HEK293 (cell line): ENCODE measurements around the gene WHRN.

Source experiments
- CTCF ChIA-PET: fragments of 350-600 bp; formaldehyde crosslinking; extraction: SDS; loops from one replicate; lab custom pipeline; 2021; ENCODE audit warnings: antibody characterized with exemption; lab: Yijun Ruan, JAX
- POLR2A ChIA-PET: fragments of 300-600 bp; formaldehyde crosslinking; extraction: SDS; loops from one replicate; lab custom pipeline; 2020; ENCODE audit warnings: antibody characterized with exemption, inconsistent platforms; lab: Yijun Ruan, JAX
- H3K27ac ChIP-seq: fragments of 200-500 bp; sonication (Bioruptor generic); 2 replicates; pipeline ENCODE4 v1.5.1; 2014; ENCODE audit warnings: low read depth, low read length, control low read depth, inconsistent platforms; ENCODE audit errors: extremely low read depth
- H3K36me3 ChIP-seq, 2 experiments: fragments of 200-500 bp in 1 of 2; sonication (Bioruptor generic) in 1 of 2; 1 replicate in 1 of 2; 2 replicates in 1 of 2; pipeline ENCODE4 v1.5.1; 2014 to 2017; ENCODE audit warnings: inconsistent platforms in 2 of 2, low read length in 2 of 2; ENCODE audit not compliant: control insufficient read depth in 2 of 2, insufficient read depth in 1 of 2
- H3K4me1 ChIP-seq: fragments of 200-500 bp; sonication (Bioruptor generic); 2 replicates; pipeline ENCODE4 v1.5.1; 2014; ENCODE audit warnings: mild to moderate bottlenecking, low read length, inconsistent platforms; ENCODE audit not compliant: control insufficient read depth, insufficient read depth
- H3K4me3 ChIP-seq: 2 replicates; pipeline ENCODE4 v1.5.1; 2011; ENCODE audit warnings: low read depth, mild to moderate bottlenecking, control low read depth, low read length, moderate library complexity
- H3K9me3 ChIP-seq: fragments of 200-500 bp; sonication (Bioruptor generic); 2 replicates; pipeline ENCODE4 v1.5.1; 2014; ENCODE audit warnings: low read depth, low read length, inconsistent platforms; ENCODE audit not compliant: control insufficient read depth, insufficient read depth
- BCL11A ChIP-seq: fragments of 450-650 bp; formaldehyde crosslinking; IDR thresholded peaks from 2 replicates; pipeline ENCODE4 v1.5.1; 2016; ENCODE audit warnings: low read depth, missing biosample characterization, missing genetic modification characterization
- ZFP41 ChIP-seq: fragments of 450-650 bp; formaldehyde crosslinking; IDR thresholded peaks from 2 replicates; pipeline ENCODE4 v1.5.1; 2016; ENCODE audit warnings: missing biosample characterization, missing genetic modification characterization, borderline replicate concordance
- ZNF112 ChIP-seq: fragments of 450-650 bp; formaldehyde crosslinking; IDR thresholded peaks from 2 replicates; pipeline ENCODE4 v1.5.0; 2017; ENCODE audit warnings: missing biosample characterization, missing genetic modification characterization
- ZNF138 ChIP-seq: fragments of 450-650 bp; formaldehyde crosslinking; IDR thresholded peaks from 2 replicates; pipeline ENCODE4 v1.5.1; 2016; ENCODE audit warnings: missing biosample characterization, missing genetic modification characterization, borderline replicate concordance
- ZNF157 ChIP-seq: fragments of 450-650 bp; formaldehyde crosslinking; IDR thresholded peaks from 2 replicates; pipeline ENCODE4 v1.5.1; 2016; ENCODE audit warnings: missing biosample characterization, missing genetic modification characterization
- ZNF202 ChIP-seq: fragments of 450-650 bp; formaldehyde crosslinking; IDR thresholded peaks from 2 replicates; pipeline ENCODE4 v1.5.1; 2016; ENCODE audit warnings: missing biosample characterization, missing genetic modification characterization, borderline replicate concordance
- ZNF24 ChIP-seq: fragments of 450-650 bp; formaldehyde crosslinking; IDR thresholded peaks from 2 replicates; pipeline ENCODE4 v1.5.1; 2016; ENCODE audit warnings: missing biosample characterization, missing genetic modification characterization
- ZNF274 ChIP-seq, 2 experiments: fragments of 200-500 bp in 1 of 2; fragments of 450-650 bp in 1 of 2; sonication (Bioruptor generic) in 1 of 2; formaldehyde crosslinking in 1 of 2; IDR thresholded peaks; 2 replicates each; pipeline versions ENCODE4 v1.5.1 to v1.6.1; 2014 to 2016; ENCODE audit warnings: borderline replicate concordance in 1 of 2, inconsistent platforms in 1 of 2, low read length in 1 of 2, missing biosample characterization in 1 of 2, missing genetic modification characterization in 1 of 2
- ZNF596 ChIP-seq: fragments of 450-650 bp; IDR thresholded peaks from 2 replicates; pipeline ENCODE4 v1.5.0; 2018; ENCODE audit warnings: missing biosample characterization, mild to moderate bottlenecking, missing genetic modification characterization, moderate library complexity
- ZNF610 ChIP-seq: fragments of 450-650 bp; formaldehyde crosslinking; IDR thresholded peaks from 2 replicates; pipeline ENCODE4 v1.5.1; 2016; ENCODE audit warnings: missing biosample characterization, missing genetic modification characterization, borderline replicate concordance
- ZNF624 ChIP-seq: fragments of 450-650 bp; formaldehyde crosslinking; IDR thresholded peaks from 2 replicates; pipeline ENCODE4 v1.5.1; 2017; ENCODE audit warnings: missing biosample characterization, missing genetic modification characterization
- ZNF777 ChIP-seq: fragments of 450-650 bp; formaldehyde crosslinking; IDR thresholded peaks from 2 replicates; pipeline ENCODE4 v1.5.1; 2017; ENCODE audit warnings: missing biosample characterization, missing genetic modification characterization, borderline replicate concordance
- TF ChIP-seq, protein P1 (sequence below): fragments of 450-650 bp; formaldehyde crosslinking; IDR thresholded peaks from 2 replicates; pipeline ENCODE4 v1.5.1; 2016; ENCODE audit warnings: missing biosample characterization, missing genetic modification characterization, borderline replicate concordance
- TF ChIP-seq, protein P2 (sequence below): fragments of 450-650 bp; formaldehyde crosslinking; IDR thresholded peaks from 2 replicates; pipeline ENCODE4 v1.5.1; 2016; ENCODE audit warnings: missing biosample characterization, missing genetic modification characterization, low read depth
- TF ChIP-seq, protein P3 (sequence below): fragments of 450-650 bp; IDR thresholded peaks from 2 replicates; pipeline ENCODE4 v1.5.1; 2018; ENCODE audit warnings: missing biosample characterization, missing genetic modification characterization
- TF ChIP-seq, protein P4 (sequence below): fragments of 450-650 bp; formaldehyde crosslinking; IDR thresholded peaks from 2 replicates; pipeline ENCODE4 v1.5.1; 2016; ENCODE audit warnings: missing biosample characterization, missing genetic modification characterization
- TF ChIP-seq, protein P5 (sequence below): fragments of 450-650 bp; formaldehyde crosslinking; IDR thresholded peaks from 2 replicates; pipeline ENCODE4 v1.5.1; 2017; ENCODE audit warnings: missing biosample characterization, missing genetic modification characterization
- TF ChIP-seq, protein P6 (sequence below): fragments of 450-650 bp; formaldehyde crosslinking; IDR thresholded peaks from 2 replicates; pipeline ENCODE4 v1.5.1; 2016; ENCODE audit warnings: missing biosample characterization, missing genetic modification characterization
- TF ChIP-seq, protein P7 (sequence below): fragments of 450-650 bp; formaldehyde crosslinking; IDR thresholded peaks from 2 replicates; pipeline ENCODE4 v1.5.1; 2016; ENCODE audit warnings: missing biosample characterization, missing genetic modification characterization

Gene WHRN

DNA sequence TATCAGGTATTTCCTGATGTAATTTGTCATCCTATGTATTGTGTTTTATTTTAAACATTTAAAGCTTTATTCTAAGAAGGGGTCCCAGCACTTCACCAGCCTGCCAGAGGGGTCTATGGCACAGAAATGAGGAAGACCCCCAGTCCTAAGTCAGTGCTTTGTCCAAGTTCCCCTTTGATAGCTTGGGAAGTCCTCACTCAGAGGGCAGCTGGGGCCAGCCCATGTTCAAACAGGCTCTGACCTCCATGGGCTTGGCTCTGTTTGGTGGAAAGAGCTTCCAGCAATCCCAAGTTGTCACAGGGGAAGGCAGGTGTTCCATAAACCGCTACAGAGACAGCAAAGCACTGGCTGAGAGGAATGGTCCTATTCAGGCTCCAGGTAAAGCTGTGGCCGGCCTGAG, 90.9 kb downstream of the WHRN start:
- POLR2A ChIA-PET: no interaction called here
- H3K27ac ChIP-seq: no peak overlapping the region
- TF ChIP-seq ZNF624 (no peak), ZNF596 (tag by site-specific recombination) (no peak), ZNF138 (tag by site-specific recombination) (no peak)
- TF ChIP-seq, protein P1, sequence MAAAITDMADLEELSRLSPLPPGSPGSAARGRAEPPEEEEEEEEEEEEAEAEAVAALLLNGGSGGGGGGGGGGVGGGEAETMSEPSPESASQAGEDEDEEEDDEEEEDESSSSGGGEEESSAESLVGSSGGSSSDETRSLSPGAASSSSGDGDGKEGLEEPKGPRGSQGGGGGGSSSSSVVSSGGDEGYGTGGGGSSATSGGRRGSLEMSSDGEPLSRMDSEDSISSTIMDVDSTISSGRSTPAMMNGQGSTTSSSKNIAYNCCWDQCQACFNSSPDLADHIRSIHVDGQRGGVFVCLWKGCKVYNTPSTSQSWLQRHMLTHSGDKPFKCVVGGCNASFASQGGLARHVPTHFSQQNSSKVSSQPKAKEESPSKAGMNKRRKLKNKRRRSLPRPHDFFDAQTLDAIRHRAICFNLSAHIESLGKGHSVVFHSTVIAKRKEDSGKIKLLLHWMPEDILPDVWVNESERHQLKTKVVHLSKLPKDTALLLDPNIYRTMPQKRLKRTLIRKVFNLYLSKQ (tag by site-specific recombination): no peak
- TF ChIP-seq, all 188 proteins: peak for 0
- Histone ChIP-seq H3K4me3 (no peak overlapping the region), H3K9me3 (no peaks in the 10 kb centered on the region), H3K4me1 (no peaks in the 10 kb centered on the region), H3K36me3 (peaks cover 0 to 5% of the 10 kb centered on the region in 2 experiments; a peak in 1 of 3 replicates)
- CTCF ChIA-PET: interaction anchor here (0.6 to 2.1 kb wide), 7 partner anchors 9 to 1170 kb away, joined by 3 to 8 read pairs (median 3); no protein-coding TSS in a partner anchor

DNA sequence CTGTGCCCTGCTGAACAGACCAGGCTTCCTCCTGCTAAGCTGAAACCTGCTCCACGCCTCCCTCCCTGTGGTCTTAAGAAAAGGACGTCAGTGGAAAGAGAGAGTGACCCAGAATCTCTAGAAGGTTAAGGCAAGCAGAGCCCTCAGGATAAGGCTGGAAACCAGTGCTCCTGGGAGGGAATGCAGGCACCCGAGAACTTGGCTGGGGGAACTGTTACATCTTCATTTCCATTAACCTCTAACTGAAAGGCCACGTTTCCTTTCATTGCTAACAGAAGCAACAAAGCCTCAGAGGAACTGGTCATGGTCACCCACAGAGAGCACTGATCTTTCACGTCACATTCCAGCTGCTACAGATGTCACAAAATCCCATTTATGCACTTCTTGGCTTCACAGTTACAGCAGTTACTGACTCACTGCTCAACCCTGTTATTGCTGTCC, 91.4 kb downstream of the WHRN start:
- Histone ChIP-seq H3K27ac (no peak overlapping the region), H3K4me3 (no peak overlapping the region), H3K4me1 (no peaks in the 10 kb centered on the region), H3K9me3 (no peaks in the 10 kb centered on the region), H3K36me3 (peaks cover 0 to 5% of the 10 kb centered on the region in 2 experiments; a peak in 1 of 3 replicates)
- CTCF ChIA-PET: interaction anchor here (0.6 to 2.1 kb wide), 8 partner anchors 8 to 607 kb away, joined by 3 to 8 read pairs (median 4); partner anchors contain the start of gene ATP6V1G1
- POLR2A ChIA-PET: no interaction called here
- TF ChIP-seq ZNF274 (IDR thresholded peaks at IDR 0.05; ENCODE audit: low read length): no peak
- no peak for TF ChIP-seq ZNF274 (tag by site-specific recombination; IDR thresholded peaks at IDR 0.05; ENCODE audit: borderline replicate concordance)
- TF ChIP-seq, protein P2, sequence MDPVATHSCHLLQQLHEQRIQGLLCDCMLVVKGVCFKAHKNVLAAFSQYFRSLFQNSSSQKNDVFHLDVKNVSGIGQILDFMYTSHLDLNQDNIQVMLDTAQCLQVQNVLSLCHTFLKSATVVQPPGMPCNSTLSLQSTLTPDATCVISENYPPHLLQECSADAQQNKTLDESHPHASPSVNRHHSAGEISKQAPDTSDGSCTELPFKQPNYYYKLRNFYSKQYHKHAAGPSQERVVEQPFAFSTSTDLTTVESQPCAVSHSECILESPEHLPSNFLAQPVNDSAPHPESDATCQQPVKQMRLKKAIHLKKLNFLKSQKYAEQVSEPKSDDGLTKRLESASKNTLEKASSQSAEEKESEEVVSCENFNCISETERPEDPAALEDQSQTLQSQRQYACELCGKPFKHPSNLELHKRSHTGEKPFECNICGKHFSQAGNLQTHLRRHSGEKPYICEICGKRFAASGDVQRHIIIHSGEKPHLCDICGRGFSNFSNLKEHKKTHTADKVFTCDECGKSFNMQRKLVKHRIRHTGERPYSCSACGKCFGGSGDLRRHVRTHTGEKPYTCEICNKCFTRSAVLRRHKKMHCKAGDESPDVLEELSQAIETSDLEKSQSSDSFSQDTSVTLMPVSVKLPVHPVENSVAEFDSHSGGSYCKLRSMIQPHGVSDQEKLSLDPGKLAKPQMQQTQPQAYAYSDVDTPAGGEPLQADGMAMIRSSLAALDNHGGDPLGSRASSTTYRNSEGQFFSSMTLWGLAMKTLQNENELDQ: no peak
- TF ChIP-seq, protein P3, sequence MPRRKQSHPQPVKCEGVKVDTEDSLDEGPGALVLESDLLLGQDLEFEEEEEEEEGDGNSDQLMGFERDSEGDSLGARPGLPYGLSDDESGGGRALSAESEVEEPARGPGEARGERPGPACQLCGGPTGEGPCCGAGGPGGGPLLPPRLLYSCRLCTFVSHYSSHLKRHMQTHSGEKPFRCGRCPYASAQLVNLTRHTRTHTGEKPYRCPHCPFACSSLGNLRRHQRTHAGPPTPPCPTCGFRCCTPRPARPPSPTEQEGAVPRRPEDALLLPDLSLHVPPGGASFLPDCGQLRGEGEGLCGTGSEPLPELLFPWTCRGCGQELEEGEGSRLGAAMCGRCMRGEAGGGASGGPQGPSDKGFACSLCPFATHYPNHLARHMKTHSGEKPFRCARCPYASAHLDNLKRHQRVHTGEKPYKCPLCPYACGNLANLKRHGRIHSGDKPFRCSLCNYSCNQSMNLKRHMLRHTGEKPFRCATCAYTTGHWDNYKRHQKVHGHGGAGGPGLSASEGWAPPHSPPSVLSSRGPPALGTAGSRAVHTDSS (tag by site-specific recombination): no peak
- TF ChIP-seq ZFP41 (tag by site-specific recombination): no peak
- TF ChIP-seq BCL11A (tag by site-specific recombination): no peak
- TF ChIP-seq, protein P4, sequence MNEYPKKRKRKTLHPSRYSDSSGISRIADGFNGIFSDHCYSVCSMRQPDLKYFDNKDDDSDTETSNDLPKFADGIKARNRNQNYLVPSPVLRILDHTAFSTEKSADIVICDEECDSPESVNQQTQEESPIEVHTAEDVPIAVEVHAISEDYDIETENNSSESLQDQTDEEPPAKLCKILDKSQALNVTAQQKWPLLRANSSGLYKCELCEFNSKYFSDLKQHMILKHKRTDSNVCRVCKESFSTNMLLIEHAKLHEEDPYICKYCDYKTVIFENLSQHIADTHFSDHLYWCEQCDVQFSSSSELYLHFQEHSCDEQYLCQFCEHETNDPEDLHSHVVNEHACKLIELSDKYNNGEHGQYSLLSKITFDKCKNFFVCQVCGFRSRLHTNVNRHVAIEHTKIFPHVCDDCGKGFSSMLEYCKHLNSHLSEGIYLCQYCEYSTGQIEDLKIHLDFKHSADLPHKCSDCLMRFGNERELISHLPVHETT (tag by site-specific recombination): no peak
- no peak for TF ChIP-seq ZNF157 (tag by site-specific recombination)
- TF ChIP-seq ZNF24 (tag by site-specific recombination): no peak
- TF ChIP-seq ZNF610: no peak
- TF ChIP-seq ZNF202 (tag by site-specific recombination): no peak
- TF ChIP-seq, protein P5, sequence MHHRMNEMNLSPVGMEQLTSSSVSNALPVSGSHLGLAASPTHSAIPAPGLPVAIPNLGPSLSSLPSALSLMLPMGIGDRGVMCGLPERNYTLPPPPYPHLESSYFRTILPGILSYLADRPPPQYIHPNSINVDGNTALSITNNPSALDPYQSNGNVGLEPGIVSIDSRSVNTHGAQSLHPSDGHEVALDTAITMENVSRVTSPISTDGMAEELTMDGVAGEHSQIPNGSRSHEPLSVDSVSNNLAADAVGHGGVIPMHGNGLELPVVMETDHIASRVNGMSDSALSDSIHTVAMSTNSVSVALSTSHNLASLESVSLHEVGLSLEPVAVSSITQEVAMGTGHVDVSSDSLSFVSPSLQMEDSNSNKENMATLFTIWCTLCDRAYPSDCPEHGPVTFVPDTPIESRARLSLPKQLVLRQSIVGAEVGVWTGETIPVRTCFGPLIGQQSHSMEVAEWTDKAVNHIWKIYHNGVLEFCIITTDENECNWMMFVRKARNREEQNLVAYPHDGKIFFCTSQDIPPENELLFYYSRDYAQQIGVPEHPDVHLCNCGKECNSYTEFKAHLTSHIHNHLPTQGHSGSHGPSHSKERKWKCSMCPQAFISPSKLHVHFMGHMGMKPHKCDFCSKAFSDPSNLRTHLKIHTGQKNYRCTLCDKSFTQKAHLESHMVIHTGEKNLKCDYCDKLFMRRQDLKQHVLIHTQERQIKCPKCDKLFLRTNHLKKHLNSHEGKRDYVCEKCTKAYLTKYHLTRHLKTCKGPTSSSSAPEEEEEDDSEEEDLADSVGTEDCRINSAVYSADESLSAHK (tag by site-specific recombination): no peak
- no peak for TF ChIP-seq ZNF777 (tag by site-specific recombination)
- TF ChIP-seq, protein P6, sequence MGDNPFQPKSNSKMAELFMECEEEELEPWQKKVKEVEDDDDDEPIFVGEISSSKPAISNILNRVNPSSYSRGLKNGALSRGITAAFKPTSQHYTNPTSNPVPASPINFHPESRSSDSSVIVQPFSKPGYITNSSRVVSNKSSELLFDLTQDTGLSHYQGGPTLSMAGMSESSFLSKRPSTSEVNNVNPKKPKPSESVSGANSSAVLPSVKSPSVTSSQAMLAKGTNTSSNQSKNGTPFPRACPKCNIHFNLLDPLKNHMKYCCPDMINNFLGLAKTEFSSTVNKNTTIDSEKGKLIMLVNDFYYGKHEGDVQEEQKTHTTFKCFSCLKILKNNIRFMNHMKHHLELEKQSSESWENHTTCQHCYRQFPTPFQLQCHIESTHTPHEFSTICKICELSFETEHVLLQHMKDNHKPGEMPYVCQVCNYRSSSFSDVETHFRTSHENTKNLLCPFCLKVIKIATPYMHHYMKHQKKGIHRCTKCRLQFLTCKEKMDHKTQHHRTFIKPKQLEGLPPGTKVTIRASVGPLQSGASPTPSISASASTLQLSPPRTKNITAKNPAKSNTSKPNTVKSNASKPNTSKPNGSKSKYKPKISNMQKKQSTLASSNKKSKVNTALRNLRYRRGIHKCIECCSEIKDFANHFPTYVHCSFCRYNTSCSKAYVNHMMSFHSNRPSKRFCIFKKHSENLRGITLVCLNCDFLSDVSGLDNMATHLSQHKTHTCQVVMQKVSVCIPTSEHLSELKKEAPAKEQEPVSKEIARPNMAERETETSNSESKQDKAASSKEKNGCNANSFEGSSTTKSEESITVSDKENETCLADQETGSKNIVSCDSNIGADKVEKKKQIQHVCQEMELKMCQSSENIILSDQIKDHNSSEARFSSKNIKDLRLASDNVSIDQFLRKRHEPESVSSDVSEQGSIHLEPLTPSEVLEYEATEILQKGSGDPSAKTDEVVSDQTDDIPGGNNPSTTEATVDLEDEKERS: no peak
- TF ChIP-seq ZNF112: no peak
- TF ChIP-seq, protein P7, sequence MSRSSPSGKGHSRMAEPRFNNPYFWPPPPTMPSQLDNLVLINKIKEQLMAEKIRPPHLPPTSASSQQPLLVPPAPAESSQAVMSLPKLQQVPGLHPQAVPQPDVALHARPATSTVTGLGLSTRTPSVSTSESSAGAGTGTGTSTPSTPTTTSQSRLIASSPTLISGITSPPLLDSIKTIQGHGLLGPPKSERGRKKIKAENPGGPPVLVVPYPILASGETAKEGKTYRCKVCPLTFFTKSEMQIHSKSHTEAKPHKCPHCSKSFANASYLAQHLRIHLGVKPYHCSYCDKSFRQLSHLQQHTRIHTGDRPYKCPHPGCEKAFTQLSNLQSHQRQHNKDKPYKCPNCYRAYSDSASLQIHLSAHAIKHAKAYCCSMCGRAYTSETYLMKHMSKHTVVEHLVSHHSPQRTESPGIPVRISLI (tag by site-specific recombination): no peak
